GM23338 (cell line): Measurements from ENCODE around the gene MCM9. TPM values are rescaled to one million over a fixed set of nuclear protein-coding genes. Genes with fewer than 3 reads are reported as not detected.

Experiments used
- ATAC-seq: fragments of 200-7000 bp; cut with Tn5 transposase; 3 replicates; pipeline ENCODE4 v1.9.1; 2020
- DNase-seq: peaks from one replicate; pipeline ENCODE4 v3.0.0-alpha.2; 2015; ENCODE audit warnings: low spot score
- H2AFZ ChIP-seq: fragments of 200-600 bp; sonication (generic); 2 replicates; pipeline ENCODE4 v1.8.0; 2016; ENCODE audit warnings: antibody characterized with exemption, mild to moderate bottlenecking, moderate library complexity
- H3F3A ChIP-seq: fragments of 200-600 bp; sonication (generic); replicated peaks from 2 replicates; pipeline ENCODE4 v1.8.0; 2017; ENCODE audit warnings: antibody characterized with exemption, mixed run types, low read depth
- H3K27ac ChIP-seq: fragments of 200-600 bp; sonication (generic); 2 replicates; pipeline ENCODE4 v1.6.1; 2016; ENCODE audit warnings: low read depth
- H3K27me3 ChIP-seq: fragments of 200-600 bp; sonication (generic); 2 replicates; pipeline ENCODE4 v1.8.0; 2016; ENCODE audit warnings: mild to moderate bottlenecking, mixed run types, moderate library complexity; ENCODE audit not compliant: insufficient read depth
- H3K36me3 ChIP-seq: fragments of 200-600 bp; sonication (generic); 2 replicates; pipeline ENCODE4 v1.8.0; 2016; ENCODE audit warnings: mild to moderate bottlenecking; ENCODE audit not compliant: insufficient read depth
- H3K4me1 ChIP-seq: fragments of 200-600 bp; sonication (generic); 2 replicates; pipeline ENCODE4 v1.8.0; 2016; ENCODE audit warnings: mild to moderate bottlenecking, moderate library complexity; ENCODE audit not compliant: insufficient read depth
- H3K4me2 ChIP-seq: fragments of 200-600 bp; sonication (generic); 2 replicates; pipeline ENCODE4 v1.7.1; 2017; ENCODE audit warnings: mixed run types
- H3K4me3 ChIP-seq: fragments of 200-600 bp; sonication (generic); 2 replicates; pipeline ENCODE4 v1.6.1; 2016; ENCODE audit warnings: mixed run types
- H3K79me2 ChIP-seq: fragments of 200-600 bp; sonication (generic); replicated peaks from 2 replicates; pipeline ENCODE4 v1.8.0; 2017; ENCODE audit warnings: mild to moderate bottlenecking; ENCODE audit not compliant: insufficient read depth
- H3K9me2 ChIP-seq: fragments of 200-600 bp; sonication (generic); 2 replicates; pipeline ENCODE4 v1.8.0; 2017; ENCODE audit not compliant: insufficient read depth
- H4K20me1 ChIP-seq: fragments of 200-600 bp; sonication (generic); replicated peaks from 2 replicates; pipeline ENCODE4 v1.8.0; 2017; ENCODE audit warnings: mild to moderate bottlenecking; ENCODE audit not compliant: insufficient read depth
- H3K27ac Mint-ChIP-seq: 2 replicates; pipeline ENCODE4 v1.8.0; 2020; ENCODE audit warnings: inconsistent platforms, mild to moderate bottlenecking, moderate library complexity, mixed read lengths
- H3K27me3 Mint-ChIP-seq: 3 replicates; pipeline ENCODE4 v1.8.0; 2022; ENCODE audit warnings: low read depth, mild to moderate bottlenecking, moderate library complexity, mixed read lengths, inconsistent platforms; ENCODE audit not compliant: insufficient read depth, poor library complexity
- H3K36me3 Mint-ChIP-seq: 3 replicates; pipeline ENCODE4 v1.8.0; 2021; ENCODE audit warnings: low read depth, mild to moderate bottlenecking, inconsistent platforms, moderate library complexity, mixed read lengths
- H3K4me1 Mint-ChIP-seq: 3 replicates; pipeline ENCODE4 v1.8.0; 2020; ENCODE audit warnings: mild to moderate bottlenecking, inconsistent platforms, mixed read lengths
- H3K4me3 Mint-ChIP-seq: 3 replicates; pipeline ENCODE4 v1.8.0; 2021; ENCODE audit warnings: moderate library complexity, mild to moderate bottlenecking, inconsistent platforms, mixed read lengths
- H3K9me3 Mint-ChIP-seq: 3 replicates; pipeline ENCODE4 v1.8.0; 2020; ENCODE audit warnings: moderate library complexity, mild to moderate bottlenecking, inconsistent platforms, mixed read lengths
- CREB1 ChIP-seq: fragments of 250-450 bp; sonication (Bioruptor Pico); IDR thresholded peaks from 2 replicates; pipeline ENCODE4 v1.5.0; 2020; ENCODE audit warnings: low read depth, mild to moderate bottlenecking, moderate library complexity
- EZH2 ChIP-seq: fragments of 200-600 bp; sonication (generic); IDR thresholded peaks from one replicate; pipeline ENCODE4 v1.8.0; 2017; ENCODE audit warnings: antibody characterized with exemption, mild to moderate bottlenecking, low read depth; ENCODE audit not compliant: unreplicated experiment
- EZH2phosphoT487 ChIP-seq: fragments of 200-600 bp; sonication (generic); IDR thresholded peaks from one replicate; pipeline ENCODE4 v1.8.1; 2018; ENCODE audit warnings: antibody characterized with exemption; ENCODE audit not compliant: unreplicated experiment
- JUNB ChIP-seq: IDR thresholded peaks from one replicate; pipeline ENCODE4 v1.6.1; 2016; ENCODE audit warnings: antibody characterized with exemption; ENCODE audit not compliant: unreplicated experiment
- NANOG ChIP-seq: IDR thresholded peaks from 2 replicates; pipeline ENCODE4 v1.6.1; 2016; ENCODE audit warnings: antibody characterized with exemption, borderline replicate concordance
- POLR2AphosphoS5 ChIP-seq: IDR thresholded peaks from 2 replicates; pipeline ENCODE4 v1.6.1; 2016; ENCODE audit warnings: antibody characterized with exemption, low read depth
- STAT1 ChIP-seq: IDR thresholded peaks from one replicate; pipeline ENCODE4 v1.6.1; 2016; ENCODE audit warnings: antibody characterized with exemption; ENCODE audit not compliant: unreplicated experiment
- ZNF114 ChIP-seq: fragments of 250-450 bp; sonication (Bioruptor Pico); IDR thresholded peaks from 2 replicates; pipeline ENCODE4 v1.5.0; 2020; ENCODE audit warnings: mild to moderate bottlenecking, moderate library complexity
- ZNF331 ChIP-seq: fragments of 250-450 bp; sonication (Bioruptor Pico); IDR thresholded peaks from 2 replicates; pipeline ENCODE4 v1.5.0; 2020; ENCODE audit warnings: low read depth, mild to moderate bottlenecking, moderate library complexity
- polyA plus RNA-seq: library from polyadenylated mRNA; unstranded; fragments of >200 nt; fragmentation: Nextera tagmentation; extraction: Ambion mirVana; gene quantifications from 2 replicates; pipeline ENCODE4 v1.2.1, GENCODE V29; 2016
- total RNA-seq: library from RNA; depleted of rRNA; stranded (reverse); fragments of >200 nt; shearing (Covaris generic); gene quantifications from 2 replicates; pipeline ENCODE4 v1.2.3, GENCODE V29; 2014
- TF ChIP-seq, protein P1 (sequence below): IDR thresholded peaks from 2 replicates; pipeline ENCODE4 v1.6.1; 2016; ENCODE audit warnings: antibody characterized with exemption
- TF ChIP-seq, protein P2 (sequence below): fragments of 250-450 bp; sonication (Bioruptor Pico); IDR thresholded peaks from 2 replicates; pipeline ENCODE4 v1.5.0; 2020; ENCODE audit warnings: mild to moderate bottlenecking, moderate library complexity
- TF ChIP-seq, protein P3 (sequence below), 2 experiments: fragments of 200-600 bp in 1 of 2; sonication (generic) in 1 of 2; conservative IDR thresholded peaks; 2 replicates each; pipeline versions ENCODE4 v1.5.1 to v1.6.1; 2016 to 2017; ENCODE audit warnings: antibody characterized with exemption in 2 of 2, low read depth in 2 of 2, mild to moderate bottlenecking in 2 of 2, moderate library complexity in 1 of 2
- TF ChIP-seq, protein P4 (sequence below): IDR thresholded peaks from one replicate; pipeline ENCODE4 v1.6.1; 2018; ENCODE audit warnings: antibody characterized with exemption; ENCODE audit not compliant: unreplicated experiment

The MCM9 gene
- total and polyA plus RNA-seq, 2 experiments from 2014 or later: 14.9 to 16.6 TPM

DNA sequence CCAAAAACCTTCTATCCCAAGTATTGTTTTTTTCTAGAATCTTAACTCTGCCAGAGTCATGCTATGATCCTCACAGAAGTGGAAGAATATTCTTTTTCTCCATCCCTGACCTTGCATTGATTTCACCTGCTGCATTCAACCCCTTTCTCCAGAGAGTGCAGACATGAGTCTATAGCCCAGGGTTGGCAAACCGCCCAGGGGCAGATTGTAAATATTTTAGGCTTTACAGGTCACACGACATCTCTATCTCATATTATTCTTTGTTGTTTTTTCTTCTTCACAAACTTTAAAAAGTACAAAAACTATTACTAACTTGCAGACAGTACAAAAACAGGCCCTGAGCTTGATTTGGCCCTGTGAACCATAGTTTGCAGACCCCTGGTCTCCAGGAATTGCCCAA lies 153.1 kb downstream of the MCM9 start:
- Histone ChIP-seq H3K4me2 (no peak overlapping the region), H3K36me3 (no peaks in the 10 kb centered on the region), H3K4me3 (no peak overlapping the region), H4K20me1 (no peaks in the 10 kb centered on the region), H3K27ac (no peak overlapping the region), H3K4me1 (no peaks in the 10 kb centered on the region), H3K27me3 (no peaks in the 10 kb centered on the region), H2AFZ (no peak overlapping the region), H3K9me2 (no peaks in the 10 kb centered on the region), H3F3A (no peaks in the 10 kb centered on the region), H3K79me2 (no peaks in the 10 kb centered on the region)
- no peak overlapping the region for H3K27ac Mint-ChIP-seq
- ATAC-seq (no peak), DNase-seq (no peak)
- no peak overlapping the region for H3K4me3 Mint-ChIP-seq
- TF ChIP-seq, protein P1, sequence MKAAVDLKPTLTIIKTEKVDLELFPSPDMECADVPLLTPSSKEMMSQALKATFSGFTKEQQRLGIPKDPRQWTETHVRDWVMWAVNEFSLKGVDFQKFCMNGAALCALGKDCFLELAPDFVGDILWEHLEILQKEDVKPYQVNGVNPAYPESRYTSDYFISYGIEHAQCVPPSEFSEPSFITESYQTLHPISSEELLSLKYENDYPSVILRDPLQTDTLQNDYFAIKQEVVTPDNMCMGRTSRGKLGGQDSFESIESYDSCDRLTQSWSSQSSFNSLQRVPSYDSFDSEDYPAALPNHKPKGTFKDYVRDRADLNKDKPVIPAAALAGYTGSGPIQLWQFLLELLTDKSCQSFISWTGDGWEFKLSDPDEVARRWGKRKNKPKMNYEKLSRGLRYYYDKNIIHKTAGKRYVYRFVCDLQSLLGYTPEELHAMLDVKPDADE: no peak
- TF ChIP-seq ZNF114 (CRISPR knock-in tag): no peak
- TF ChIP-seq, protein P2, sequence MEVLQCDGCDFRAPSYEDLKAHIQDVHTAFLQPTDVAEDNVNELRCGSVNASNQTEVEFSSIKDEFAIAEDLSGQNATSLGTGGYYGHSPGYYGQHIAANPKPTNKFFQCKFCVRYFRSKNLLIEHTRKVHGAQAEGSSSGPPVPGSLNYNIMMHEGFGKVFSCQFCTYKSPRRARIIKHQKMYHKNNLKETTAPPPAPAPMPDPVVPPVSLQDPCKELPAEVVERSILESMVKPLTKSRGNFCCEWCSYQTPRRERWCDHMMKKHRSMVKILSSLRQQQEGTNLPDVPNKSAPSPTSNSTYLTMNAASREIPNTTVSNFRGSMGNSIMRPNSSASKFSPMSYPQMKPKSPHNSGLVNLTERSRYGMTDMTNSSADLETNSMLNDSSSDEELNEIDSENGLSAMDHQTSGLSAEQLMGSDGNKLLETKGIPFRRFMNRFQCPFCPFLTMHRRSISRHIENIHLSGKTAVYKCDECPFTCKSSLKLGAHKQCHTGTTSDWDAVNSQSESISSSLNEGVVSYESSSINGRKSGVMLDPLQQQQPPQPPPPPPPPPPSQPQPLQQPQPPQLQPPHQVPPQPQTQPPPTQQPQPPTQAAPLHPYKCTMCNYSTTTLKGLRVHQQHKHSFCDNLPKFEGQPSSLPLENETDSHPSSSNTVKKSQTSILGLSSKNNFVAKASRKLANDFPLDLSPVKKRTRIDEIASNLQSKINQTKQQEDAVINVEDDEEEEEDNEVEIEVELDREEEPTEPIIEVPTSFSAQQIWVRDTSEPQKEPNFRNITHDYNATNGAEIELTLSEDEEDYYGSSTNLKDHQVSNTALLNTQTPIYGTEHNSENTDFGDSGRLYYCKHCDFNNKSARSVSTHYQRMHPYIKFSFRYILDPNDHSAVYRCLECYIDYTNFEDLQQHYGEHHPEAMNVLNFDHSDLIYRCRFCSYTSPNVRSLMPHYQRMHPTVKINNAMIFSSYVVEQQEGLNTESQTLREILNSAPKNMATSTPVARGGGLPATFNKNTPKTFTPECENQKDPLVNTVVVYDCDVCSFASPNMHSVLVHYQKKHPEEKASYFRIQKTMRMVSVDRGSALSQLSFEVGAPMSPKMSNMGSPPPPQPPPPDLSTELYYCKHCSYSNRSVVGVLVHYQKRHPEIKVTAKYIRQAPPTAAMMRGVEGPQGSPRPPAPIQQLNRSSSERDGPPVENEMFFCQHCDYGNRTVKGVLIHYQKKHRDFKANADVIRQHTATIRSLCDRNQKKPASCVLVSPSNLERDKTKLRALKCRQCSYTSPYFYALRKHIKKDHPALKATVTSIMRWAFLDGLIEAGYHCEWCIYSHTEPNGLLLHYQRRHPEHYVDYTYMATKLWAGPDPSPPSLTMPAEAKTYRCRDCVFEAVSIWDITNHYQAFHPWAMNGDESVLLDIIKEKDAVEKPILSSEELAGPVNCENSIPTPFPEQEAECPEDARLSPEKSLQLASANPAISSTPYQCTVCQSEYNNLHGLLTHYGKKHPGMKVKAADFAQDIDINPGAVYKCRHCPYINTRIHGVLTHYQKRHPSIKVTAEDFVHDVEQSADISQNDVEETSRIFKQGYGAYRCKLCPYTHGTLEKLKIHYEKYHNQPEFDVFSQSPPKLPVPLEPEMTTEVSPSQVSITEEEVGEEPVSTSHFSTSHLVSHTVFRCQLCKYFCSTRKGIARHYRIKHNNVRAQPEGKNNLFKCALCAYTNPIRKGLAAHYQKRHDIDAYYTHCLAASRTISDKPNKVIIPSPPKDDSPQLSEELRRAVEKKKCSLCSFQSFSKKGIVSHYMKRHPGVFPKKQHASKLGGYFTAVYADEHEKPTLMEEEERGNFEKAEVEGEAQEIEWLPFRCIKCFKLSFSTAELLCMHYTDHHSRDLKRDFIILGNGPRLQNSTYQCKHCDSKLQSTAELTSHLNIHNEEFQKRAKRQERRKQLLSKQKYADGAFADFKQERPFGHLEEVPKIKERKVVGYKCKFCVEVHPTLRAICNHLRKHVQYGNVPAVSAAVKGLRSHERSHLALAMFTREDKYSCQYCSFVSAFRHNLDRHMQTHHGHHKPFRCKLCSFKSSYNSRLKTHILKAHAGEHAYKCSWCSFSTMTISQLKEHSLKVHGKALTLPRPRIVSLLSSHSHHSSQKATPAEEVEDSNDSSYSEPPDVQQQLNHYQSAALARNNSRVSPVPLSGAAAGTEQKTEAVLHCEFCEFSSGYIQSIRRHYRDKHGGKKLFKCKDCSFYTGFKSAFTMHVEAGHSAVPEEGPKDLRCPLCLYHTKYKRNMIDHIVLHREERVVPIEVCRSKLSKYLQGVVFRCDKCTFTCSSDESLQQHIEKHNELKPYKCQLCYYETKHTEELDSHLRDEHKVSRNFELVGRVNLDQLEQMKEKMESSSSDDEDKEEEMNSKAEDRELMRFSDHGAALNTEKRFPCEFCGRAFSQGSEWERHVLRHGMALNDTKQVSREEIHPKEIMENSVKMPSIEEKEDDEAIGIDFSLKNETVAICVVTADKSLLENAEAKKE: no peak
- no peak for TF ChIP-seq POLR2AphosphoS5
- TF ChIP-seq EZH2: no peak
- TF ChIP-seq, protein P3, sequence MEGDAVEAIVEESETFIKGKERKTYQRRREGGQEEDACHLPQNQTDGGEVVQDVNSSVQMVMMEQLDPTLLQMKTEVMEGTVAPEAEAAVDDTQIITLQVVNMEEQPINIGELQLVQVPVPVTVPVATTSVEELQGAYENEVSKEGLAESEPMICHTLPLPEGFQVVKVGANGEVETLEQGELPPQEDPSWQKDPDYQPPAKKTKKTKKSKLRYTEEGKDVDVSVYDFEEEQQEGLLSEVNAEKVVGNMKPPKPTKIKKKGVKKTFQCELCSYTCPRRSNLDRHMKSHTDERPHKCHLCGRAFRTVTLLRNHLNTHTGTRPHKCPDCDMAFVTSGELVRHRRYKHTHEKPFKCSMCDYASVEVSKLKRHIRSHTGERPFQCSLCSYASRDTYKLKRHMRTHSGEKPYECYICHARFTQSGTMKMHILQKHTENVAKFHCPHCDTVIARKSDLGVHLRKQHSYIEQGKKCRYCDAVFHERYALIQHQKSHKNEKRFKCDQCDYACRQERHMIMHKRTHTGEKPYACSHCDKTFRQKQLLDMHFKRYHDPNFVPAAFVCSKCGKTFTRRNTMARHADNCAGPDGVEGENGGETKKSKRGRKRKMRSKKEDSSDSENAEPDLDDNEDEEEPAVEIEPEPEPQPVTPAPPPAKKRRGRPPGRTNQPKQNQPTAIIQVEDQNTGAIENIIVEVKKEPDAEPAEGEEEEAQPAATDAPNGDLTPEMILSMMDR (conservative IDR thresholded peaks at IDR 0.05; ENCODE audit: low read depth in 2 of 2): no peak
- TF ChIP-seq JUNB: no peak
- TF ChIP-seq, protein P4, sequence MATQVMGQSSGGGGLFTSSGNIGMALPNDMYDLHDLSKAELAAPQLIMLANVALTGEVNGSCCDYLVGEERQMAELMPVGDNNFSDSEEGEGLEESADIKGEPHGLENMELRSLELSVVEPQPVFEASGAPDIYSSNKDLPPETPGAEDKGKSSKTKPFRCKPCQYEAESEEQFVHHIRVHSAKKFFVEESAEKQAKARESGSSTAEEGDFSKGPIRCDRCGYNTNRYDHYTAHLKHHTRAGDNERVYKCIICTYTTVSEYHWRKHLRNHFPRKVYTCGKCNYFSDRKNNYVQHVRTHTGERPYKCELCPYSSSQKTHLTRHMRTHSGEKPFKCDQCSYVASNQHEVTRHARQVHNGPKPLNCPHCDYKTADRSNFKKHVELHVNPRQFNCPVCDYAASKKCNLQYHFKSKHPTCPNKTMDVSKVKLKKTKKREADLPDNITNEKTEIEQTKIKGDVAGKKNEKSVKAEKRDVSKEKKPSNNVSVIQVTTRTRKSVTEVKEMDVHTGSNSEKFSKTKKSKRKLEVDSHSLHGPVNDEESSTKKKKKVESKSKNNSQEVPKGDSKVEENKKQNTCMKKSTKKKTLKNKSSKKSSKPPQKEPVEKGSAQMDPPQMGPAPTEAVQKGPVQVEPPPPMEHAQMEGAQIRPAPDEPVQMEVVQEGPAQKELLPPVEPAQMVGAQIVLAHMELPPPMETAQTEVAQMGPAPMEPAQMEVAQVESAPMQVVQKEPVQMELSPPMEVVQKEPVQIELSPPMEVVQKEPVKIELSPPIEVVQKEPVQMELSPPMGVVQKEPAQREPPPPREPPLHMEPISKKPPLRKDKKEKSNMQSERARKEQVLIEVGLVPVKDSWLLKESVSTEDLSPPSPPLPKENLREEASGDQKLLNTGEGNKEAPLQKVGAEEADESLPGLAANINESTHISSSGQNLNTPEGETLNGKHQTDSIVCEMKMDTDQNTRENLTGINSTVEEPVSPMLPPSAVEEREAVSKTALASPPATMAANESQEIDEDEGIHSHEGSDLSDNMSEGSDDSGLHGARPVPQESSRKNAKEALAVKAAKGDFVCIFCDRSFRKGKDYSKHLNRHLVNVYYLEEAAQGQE: no peak
- no peak for TF ChIP-seq EZH2phosphoT487
- TF ChIP-seq ZNF331 (CRISPR knock-in tag): no peak
- TF ChIP-seq STAT1: no peak
- no peak for TF ChIP-seq CREB1
- TF ChIP-seq NANOG: no peak
- H3K27me3 Mint-ChIP-seq: peaks cover 2% of the 10 kb centered on the region
- no peaks in the 10 kb centered on the region for H3K36me3 Mint-ChIP-seq
- no peaks in the 10 kb centered on the region for H3K9me3 Mint-ChIP-seq
- H3K4me1 Mint-ChIP-seq: peaks cover 10% of the 10 kb centered on the region; the same call in 2 of the 3 replicates
